GM18517 (cell line): Measurements from ENCODE around the gene BSPH1.
"Not testable (repeated sequence)": the region's sequence is repeated elsewhere in the genome, so short reads cannot be mapped to it uniquely, and the experiment has no call there.

Experiments
- ATAC-seq: cut with Tn5 transposase; IDR thresholded peaks from one replicate; pipeline ENCODE4 v1.9.1; 2021; ENCODE audit warnings: mild to moderate bottlenecking, moderate library complexity; ENCODE audit not compliant: unreplicated experiment

BSPH1 gene

DNA sequence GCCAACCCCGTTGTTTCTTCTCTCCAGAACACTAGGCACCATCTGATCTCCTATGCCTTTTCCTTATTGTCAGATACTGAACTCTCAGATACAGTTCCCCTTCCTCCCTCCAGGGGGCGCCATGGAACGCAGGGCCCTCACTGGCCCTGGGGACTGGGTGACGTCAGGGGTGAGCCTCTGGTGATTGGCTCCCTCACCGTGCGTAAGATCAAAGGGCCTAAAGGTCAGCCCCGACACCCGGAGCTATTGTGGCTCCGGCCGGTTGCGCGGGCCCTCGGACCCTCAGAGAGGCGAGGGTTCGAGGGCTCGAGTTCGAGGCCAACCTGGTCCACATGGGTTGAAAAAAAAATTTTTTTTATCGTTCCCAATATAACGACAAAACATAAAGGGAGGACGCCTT is 63.4 kb downstream of the BSPH1 start:
- ATAC-seq, result not testable (repeated sequence)

DNA sequence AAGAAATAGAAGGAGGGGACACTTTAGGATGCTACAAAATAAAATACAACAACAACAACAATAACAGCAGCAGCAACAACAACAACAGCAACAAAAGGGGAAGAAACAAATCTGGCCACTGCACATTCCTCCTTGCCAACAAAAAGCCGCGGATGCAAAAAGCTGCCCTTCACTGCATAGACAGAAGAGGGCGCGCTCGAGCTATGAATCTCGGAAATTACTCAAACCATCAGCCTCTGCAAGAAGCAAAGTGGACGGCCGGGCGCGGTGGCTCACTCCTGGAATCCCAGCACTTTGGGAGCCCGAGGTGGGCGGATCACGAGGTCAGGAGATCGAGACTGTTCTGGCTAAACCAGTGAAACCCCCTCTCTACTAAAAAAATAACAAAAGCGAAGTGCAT is 71.9 kb downstream of the BSPH1 start:
- ATAC-seq, result not testable (repeated sequence)
